Measurements from ENCODE around the gene RAPGEF3. TPM values are rescaled to one million over a fixed set of nuclear protein-coding genes. Genes with fewer than 3 reads are reported as not detected.

Gene RAPGEF3
- total and polyA plus RNA-seq, 2 of the 13 experiments (the other 11 are each of a cell fraction or from before 2014, with no cell fraction given): 0.07 TPM

DNA sequence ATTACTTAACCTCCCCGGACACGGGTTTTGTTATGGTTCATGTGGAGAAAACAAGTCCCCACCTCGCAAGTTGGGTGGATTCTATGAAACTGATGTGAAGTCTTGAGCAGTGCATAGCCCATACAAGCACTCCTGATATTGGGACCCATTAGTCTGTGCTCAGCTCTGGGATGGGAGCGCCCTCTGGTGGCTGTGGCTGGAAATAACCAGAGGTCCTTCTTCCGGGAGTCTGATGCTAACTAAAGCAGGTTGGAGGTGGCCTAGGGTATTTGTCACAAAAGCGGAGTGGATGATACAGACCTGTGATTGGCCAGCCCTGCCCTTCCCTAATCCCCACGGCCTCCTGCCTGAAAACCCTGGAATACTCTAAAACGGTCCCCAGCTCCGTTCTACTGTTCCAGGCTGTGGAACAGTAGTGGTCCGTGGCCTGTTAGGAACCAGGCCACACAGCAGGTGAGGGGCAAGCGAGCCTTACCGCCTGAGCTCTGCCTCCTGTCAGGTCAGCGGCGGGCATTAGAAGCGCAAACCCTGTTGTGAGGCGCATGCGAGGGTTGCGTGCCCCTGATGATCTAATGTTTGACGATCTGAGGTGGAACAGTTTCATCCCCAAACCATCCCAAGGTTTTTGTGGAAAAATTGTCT is 20.7 kb upstream of the RAPGEF3 start (continued):
- TF ChIP-seq, protein P1, sequence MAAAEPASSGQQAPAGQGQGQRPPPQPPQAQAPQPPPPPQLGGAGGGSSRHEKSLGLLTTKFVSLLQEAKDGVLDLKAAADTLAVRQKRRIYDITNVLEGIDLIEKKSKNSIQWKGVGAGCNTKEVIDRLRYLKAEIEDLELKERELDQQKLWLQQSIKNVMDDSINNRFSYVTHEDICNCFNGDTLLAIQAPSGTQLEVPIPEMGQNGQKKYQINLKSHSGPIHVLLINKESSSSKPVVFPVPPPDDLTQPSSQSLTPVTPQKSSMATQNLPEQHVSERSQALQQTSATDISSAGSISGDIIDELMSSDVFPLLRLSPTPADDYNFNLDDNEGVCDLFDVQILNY (CRISPR knock-in tag; conservative IDR thresholded peaks at IDR 0.05): no peak
- no peak for TF ChIP-seq JUND (CRISPR knock-in tag; IDR thresholded peaks at IDR 0.05)
- TF ChIP-seq ZNF317 (CRISPR knock-in tag; IDR thresholded peaks at IDR 0.05): no peak
- no peak for TF ChIP-seq ZNF703 (CRISPR knock-in tag; IDR thresholded peaks at IDR 0.05; ENCODE audit: borderline replicate concordance)
- no peak for TF ChIP-seq ZNF792 (CRISPR knock-in tag; IDR thresholded peaks at IDR 0.05)
- TF ChIP-seq, protein P2, sequence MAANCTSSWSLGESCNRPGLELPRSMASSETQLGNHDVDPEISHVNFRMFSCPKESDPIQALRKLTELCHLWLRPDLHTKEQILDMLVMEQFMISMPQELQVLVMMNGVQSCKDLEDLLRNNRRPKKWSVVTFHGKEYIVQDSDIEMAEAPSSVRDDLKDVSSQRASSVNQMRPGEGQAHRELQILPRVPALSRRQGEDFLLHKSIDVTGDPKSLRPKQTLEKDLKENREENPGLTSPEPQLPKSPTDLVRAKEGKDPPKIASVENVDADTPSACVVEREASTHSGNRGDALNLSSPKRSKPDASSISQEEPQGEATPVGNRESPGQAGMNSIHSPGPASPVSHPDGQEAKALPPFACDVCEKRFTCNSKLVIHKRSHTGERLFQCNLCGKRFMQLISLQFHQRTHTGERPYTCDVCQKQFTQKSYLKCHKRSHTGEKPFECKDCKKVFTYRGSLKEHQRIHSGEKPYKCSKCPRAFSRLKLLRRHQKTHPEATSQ (CRISPR knock-in tag; IDR thresholded peaks at IDR 0.05; ENCODE audit: borderline replicate concordance): no peak
- TF ChIP-seq, protein P3, sequence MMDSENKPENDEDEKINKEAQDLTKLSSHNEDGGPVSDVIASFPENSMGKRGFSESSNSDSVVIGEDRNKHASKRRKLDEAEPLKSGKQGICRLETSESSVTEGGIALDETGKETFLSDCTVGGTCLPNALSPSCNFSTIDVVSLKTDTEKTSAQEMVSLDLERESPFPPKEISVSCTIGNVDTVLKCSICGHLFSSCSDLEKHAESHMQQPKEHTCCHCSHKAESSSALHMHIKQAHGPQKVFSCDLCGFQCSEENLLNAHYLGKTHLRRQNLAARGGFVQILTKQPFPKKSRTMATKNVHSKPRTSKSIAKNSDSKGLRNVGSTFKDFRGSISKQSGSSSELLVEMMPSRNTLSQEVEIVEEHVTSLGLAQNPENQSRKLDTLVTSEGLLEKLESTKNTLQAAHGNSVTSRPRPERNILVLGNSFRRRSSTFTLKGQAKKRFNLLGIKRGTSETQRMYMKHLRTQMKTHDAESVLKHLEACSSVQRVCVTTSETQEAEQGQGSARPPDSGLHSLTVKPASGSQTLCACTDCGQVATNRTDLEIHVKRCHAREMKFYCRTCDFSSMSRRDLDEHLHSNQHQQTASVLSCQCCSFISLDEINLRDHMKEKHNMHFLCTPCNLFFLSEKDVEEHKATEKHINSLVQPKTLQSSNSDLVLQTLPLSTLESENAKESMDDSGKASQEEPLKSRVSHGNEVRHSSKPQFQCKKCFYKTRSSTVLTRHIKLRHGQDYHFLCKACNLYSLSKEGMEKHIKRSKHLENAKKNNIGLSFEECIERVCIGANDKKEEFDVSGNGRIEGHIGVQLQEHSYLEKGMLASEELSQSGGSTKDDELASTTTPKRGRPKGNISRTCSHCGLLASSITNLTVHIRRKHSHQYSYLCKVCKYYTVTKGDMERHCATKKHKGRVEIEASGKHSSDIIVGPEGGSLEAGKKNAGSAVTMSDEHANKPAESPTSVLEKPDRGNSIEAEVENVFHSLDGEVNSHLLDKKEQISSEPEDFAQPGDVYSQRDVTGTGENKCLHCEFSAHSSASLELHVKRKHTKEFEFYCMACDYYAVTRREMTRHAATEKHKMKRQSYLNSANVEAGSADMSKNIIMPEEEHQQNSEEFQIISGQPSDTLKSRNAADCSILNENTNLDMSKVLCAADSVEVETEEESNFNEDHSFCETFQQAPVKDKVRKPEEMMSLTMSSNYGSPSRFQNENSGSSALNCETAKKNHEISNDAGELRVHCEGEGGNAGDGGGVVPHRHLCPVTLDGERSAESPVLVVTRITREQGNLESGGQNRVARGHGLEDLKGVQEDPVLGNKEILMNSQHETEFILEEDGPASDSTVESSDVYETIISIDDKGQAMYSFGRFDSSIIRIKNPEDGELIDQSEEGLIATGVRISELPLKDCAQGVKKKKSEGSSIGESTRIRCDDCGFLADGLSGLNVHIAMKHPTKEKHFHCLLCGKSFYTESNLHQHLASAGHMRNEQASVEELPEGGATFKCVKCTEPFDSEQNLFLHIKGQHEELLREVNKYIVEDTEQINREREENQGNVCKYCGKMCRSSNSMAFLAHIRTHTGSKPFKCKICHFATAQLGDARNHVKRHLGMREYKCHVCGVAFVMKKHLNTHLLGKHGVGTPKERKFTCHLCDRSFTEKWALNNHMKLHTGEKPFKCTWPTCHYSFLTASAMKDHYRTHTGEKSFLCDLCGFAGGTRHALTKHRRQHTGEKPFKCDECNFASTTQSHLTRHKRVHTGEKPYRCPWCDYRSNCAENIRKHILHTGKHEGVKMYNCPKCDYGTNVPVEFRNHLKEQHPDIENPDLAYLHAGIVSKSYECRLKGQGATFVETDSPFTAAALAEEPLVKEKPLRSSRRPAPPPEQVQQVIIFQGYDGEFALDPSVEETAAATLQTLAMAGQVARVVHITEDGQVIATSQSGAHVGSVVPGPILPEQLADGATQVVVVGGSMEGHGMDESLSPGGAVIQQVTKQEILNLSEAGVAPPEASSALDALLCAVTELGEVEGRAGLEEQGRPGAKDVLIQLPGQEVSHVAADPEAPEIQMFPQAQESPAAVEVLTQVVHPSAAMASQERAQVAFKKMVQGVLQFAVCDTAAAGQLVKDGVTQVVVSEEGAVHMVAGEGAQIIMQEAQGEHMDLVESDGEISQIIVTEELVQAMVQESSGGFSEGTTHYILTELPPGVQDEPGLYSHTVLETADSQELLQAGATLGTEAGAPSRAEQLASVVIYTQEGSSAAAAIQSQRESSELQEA (CRISPR knock-in tag; IDR thresholded peaks at IDR 0.05; ENCODE audit: not compliant biosample characterization): no peak
- TF ChIP-seq ZFP82 (CRISPR knock-in tag; IDR thresholded peaks at IDR 0.05; ENCODE audit: borderline replicate concordance): no peak
- TF ChIP-seq NPAS2 (CRISPR knock-in tag; IDR thresholded peaks at IDR 0.05; ENCODE audit: borderline replicate concordance): no peak
- no peak for TF ChIP-seq ZC3H13 (CRISPR knock-in tag; IDR thresholded peaks at IDR 0.05)
- TF ChIP-seq ZNF160 (CRISPR knock-in tag; IDR thresholded peaks at IDR 0.05): no peak
- TF ChIP-seq, protein P4, sequence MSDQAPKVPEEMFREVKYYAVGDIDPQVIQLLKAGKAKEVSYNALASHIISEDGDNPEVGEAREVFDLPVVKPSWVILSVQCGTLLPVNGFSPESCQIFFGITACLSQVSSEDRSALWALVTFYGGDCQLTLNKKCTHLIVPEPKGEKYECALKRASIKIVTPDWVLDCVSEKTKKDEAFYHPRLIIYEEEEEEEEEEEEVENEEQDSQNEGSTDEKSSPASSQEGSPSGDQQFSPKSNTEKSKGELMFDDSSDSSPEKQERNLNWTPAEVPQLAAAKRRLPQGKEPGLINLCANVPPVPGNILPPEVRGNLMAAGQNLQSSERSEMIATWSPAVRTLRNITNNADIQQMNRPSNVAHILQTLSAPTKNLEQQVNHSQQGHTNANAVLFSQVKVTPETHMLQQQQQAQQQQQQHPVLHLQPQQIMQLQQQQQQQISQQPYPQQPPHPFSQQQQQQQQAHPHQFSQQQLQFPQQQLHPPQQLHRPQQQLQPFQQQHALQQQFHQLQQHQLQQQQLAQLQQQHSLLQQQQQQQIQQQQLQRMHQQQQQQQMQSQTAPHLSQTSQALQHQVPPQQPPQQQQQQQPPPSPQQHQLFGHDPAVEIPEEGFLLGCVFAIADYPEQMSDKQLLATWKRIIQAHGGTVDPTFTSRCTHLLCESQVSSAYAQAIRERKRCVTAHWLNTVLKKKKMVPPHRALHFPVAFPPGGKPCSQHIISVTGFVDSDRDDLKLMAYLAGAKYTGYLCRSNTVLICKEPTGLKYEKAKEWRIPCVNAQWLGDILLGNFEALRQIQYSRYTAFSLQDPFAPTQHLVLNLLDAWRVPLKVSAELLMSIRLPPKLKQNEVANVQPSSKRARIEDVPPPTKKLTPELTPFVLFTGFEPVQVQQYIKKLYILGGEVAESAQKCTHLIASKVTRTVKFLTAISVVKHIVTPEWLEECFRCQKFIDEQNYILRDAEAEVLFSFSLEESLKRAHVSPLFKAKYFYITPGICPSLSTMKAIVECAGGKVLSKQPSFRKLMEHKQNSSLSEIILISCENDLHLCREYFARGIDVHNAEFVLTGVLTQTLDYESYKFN (CRISPR knock-in tag; conservative IDR thresholded peaks at IDR 0.05): no peak
